ENCODE results near the gene NFIB.

Gene NFIB

DNA sequence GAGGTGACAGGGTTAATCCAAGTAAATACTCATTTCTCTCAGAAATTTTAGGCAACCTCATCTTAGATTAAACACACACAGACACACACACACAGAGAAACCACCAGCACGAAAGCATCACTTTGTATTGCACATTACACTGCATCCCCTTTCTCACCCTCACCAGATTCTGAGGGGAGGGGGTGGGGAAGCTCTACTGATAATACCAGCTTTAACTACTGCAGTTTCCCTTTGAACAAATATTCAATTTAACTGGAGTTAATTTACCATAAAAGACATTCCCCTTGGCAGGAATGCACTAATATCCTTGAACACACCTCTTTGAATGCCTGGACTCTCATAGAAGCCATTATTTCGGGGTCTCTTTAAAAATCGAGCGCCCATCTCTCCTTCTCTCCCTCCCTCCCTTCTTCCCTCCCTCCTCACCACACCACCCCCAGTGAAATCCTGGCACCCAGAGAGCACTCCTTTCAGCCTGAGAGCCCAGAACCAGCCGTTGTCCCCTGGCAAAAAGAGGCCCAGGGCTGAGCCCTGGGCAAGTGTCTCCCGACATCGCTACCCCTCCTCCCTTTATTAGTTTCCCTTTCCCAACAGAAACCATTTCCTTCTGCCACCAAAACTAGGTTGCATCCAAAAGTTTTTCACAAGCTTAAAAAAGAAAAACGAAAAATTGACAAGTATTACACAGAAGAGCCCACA lies 2.8 kb upstream of the NFIB start:
- no peaks in the 10 kb centered on the region for H3K36me3 ChIP-seq (ENCODE audit: control insufficient read depth, insufficient read depth, low read length)
- no peak for TF ChIP-seq CTCF (IDR thresholded peaks at IDR 0.05; ENCODE audit: insufficient read depth, low read length, poor library complexity, severe bottlenecking)
- DNase-seq (ENCODE audit: extremely low read depth, insufficient read length): no peak
- H3K4me3 ChIP-seq (replicated peaks; ENCODE audit: low read depth, low read length): no peak overlapping the region
- no peaks in the 10 kb centered on the region; the same call in 1 of the 2 replicates for H3K27me3 ChIP-seq (replicated peaks; ENCODE audit: control insufficient read depth, insufficient read depth, low read length)

GRCh38 chr9:14315875-14316601 lies 2.1 kb upstream of the NFIB start:
- H3K4me3 ChIP-seq (replicated peaks; ENCODE audit: low read depth, low read length): no peak overlapping the region
- TF ChIP-seq CTCF (IDR thresholded peaks at IDR 0.05; ENCODE audit: insufficient read depth, low read length, poor library complexity, severe bottlenecking): no peak
- no peaks in the 10 kb centered on the region; the same call in 1 of the 2 replicates for H3K27me3 ChIP-seq (replicated peaks; ENCODE audit: control insufficient read depth, insufficient read depth, low read length)
- DNase-seq (ENCODE audit: extremely low read depth, insufficient read length): no peak
- no peaks in the 10 kb centered on the region for H3K36me3 ChIP-seq (ENCODE audit: control insufficient read depth, insufficient read depth, low read length)

- peak; percentile 31 for DNase-seq (ENCODE audit: extremely low read depth, insufficient read length)
- TF ChIP-seq CTCF (IDR thresholded peaks at IDR 0.05; ENCODE audit: insufficient read depth, low read length, poor library complexity, severe bottlenecking): no peak
- no peaks in the 10 kb centered on the region for H3K36me3 ChIP-seq (ENCODE audit: control insufficient read depth, insufficient read depth, low read length)
- no peak overlapping the region for H3K4me3 ChIP-seq (replicated peaks; ENCODE audit: low read depth, low read length)
- no peaks in the 10 kb centered on the region; the same call in 1 of the 2 replicates for H3K27me3 ChIP-seq (replicated peaks; ENCODE audit: control insufficient read depth, insufficient read depth, low read length)
Measured at GRCh38 chr9:14314929-14315874, 1.3 kb upstream of the NFIB start.

GRCh38 chr9:14314424-14314928 lies 535 bp upstream of the NFIB start:
- no peak overlapping the region for H3K4me3 ChIP-seq (replicated peaks; ENCODE audit: low read depth, low read length)

More at GRCh38 chr9:14314424-14314928, 535 bp upstream of the NFIB start:
- Histone ChIP-seq H3K27me3 (replicated peaks; ENCODE audit: control insufficient read depth, insufficient read depth, low read length) (no peaks in the 10 kb centered on the region; the same call in 1 of the 2 replicates), H3K36me3 (ENCODE audit: control insufficient read depth, insufficient read depth, low read length) (no peaks in the 10 kb centered on the region)
- no peak for DNase-seq (ENCODE audit: extremely low read depth, insufficient read length)
- TF ChIP-seq CTCF (IDR thresholded peaks at IDR 0.05; ENCODE audit: insufficient read depth, low read length, poor library complexity, severe bottlenecking): no peak
